HL-60/S4 (cell line): ENCODE results near the gene TMSB10.
"Not testable (repeated sequence)": the region's sequence is repeated elsewhere in the genome, so short reads cannot be mapped to it uniquely, and the experiment has no call there.

Experiments
- in situ Hi-C: fragments of 300-500 bp; cut with MboI; formaldehyde crosslinking; loops from 2 replicates; pipeline ENCODE4 v1.14.3; 2022; ENCODE audit warnings: low sequenced_read_pairs

The TMSB10 gene

DNA sequence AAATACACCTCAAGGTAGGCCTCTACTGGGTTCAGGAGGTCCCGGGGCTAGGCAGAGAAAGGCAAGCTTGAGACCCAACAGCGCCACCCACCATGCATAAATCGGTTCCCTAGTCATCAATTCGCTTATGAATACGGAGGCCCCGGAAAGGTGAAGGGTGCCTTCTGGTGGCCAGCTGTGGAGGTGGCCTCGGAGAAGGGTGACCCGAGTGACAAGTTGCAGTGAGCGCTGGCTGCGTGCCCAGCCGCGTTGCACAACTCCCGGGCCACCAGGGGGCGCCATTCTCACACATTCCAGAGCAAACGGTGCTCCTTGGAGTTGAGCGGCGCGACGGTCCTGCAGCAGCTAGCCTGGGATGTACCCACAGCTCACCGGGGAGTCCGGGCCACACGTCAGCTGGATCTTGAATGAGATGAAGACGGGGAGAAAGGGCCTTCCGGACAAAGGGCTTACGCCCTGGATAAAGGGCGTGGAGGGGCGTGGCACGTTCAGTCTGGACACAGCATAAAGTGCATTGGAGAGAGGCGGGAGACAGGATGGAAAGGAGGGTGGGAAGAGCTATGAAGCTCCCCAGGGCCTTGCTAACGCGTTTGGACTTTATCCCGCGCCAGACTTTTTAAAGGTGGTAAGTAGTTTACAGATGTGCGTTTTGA lies 20.4 kb downstream of the TMSB10 start:
- in situ Hi-C loops: loop anchor here (10.0 kb wide), 1 partner anchor 379 kb away; no protein-coding TSS in a partner anchor

DNA sequence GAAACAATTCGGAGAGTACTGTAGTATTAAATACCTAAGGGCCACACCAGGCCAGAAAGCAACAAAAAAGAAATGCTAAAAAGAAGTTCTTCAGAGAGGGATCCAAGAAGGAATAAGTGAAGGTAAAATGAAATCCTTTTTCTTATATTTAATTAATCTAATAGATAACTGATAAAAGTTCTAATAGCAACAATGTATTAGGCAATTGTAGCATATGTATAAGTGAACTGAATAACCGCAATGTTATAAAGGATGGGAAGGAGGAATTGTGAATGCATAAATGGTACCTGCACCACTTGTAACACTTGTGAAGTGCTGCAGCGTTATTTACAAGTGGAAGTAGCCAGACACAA lies 21.8 kb downstream of the TMSB10 start:
- in situ Hi-C loops: loop anchor here (10.0 kb wide), 1 partner anchor 378 kb away; no protein-coding TSS in a partner anchor

DNA sequence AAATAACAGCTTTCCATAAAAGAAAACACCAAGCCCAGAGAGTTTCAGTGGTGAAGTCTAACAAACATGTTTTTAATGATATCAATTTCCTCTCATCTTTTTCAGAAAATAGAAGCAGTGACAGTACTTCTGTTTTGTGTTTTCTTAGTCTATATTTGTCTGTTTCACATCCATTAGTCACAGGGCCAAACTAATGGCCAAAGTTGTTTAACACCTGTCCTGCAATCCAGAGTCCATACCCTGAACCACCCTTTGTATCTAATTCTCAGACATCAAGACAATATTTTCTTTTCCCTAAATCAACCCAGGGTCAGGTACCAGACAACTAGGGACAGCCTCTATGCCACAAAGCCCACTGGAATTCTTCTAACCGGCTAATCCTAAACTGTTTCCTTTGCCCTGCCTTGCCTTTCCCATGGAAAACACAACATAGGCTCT lies 25.9 kb downstream of the TMSB10 start:
- in situ Hi-C loops: no loop called here

DNA sequence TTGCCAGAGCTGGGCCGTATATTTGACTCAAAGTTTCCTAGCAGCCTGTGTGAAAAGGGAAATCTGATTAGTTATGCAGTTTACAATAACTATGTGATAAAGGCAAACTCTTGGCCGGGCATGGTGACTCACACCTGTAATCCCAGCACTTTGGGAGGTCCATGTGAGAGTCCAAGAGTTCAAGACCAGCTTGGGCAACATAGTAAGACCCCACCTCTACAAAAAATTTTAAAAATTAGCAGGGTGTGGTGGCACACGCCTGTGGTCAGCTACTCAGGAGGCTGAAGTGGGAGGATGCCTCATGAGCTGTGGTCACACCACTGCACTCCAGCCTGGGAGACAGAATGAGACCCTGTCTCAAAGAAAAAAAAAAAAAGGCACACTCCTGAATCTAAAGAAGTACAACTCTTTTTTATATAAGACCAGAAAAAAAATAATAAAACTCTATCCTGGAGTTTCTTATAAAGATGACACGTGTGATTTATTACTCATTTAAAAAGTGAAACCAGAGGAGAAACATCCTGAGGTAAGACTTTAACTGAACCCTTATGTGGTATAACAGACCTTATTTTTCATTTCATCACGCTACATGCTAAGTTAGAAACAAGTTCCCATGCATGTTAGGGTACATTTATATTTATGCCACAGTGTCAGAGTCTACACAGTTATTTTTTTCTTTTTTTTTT lies 32.9 kb downstream of the TMSB10 start:
- in situ Hi-C loops: no loop called here

DNA sequence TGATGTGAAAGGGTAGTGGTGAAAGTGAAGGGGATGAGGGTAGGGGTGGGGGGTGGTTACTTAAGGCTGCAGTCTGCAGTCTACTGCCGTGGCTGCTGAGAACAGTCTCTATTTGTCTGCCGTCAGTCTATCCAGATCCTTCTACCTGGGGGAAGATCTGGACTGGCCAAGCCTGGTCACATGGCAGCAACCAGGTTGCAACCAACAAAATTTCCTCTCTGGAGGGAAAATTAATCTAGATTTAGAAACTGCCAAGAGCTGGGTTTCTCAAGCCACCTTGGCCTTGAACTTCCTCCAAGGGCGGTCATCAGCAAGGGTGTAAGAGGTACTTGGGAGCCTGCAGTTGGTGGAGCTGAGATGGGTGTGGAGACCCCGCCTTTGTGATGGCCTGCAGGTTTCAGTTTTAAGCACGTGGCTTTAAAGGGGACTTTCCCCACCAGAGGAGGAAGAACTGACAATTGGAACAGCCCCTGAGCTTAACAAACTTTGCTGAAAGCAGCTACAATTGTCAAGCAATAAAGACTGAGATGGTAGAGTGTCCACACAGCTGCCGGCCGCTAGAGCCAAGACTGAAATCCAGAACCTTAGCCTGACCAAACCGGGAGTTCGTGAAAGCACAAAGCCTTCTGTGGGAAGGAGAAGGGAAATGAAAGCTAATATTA lies 34.1 kb downstream of the TMSB10 start:
- in situ Hi-C loops: no loop called here

DNA sequence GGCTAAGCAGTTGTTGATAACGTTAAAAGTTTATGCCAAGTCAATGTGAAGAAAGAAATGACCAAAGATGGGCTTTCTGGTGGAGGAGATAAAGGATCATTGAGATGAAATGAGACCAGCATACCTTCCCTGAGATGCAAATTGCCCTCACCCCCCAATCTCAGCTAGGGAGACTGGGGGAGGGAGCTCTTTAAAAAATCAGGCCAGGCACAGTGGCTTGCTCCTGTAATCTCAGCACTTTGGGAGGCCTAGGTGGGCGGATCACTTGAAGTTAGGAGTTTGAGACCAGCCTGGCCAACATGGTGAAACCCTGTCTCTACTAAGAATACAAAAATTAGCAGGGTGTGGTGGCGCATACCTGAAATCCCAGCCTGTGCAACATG lies 34.6 kb downstream of the TMSB10 start:
- in situ Hi-C loops: no loop called here

DNA sequence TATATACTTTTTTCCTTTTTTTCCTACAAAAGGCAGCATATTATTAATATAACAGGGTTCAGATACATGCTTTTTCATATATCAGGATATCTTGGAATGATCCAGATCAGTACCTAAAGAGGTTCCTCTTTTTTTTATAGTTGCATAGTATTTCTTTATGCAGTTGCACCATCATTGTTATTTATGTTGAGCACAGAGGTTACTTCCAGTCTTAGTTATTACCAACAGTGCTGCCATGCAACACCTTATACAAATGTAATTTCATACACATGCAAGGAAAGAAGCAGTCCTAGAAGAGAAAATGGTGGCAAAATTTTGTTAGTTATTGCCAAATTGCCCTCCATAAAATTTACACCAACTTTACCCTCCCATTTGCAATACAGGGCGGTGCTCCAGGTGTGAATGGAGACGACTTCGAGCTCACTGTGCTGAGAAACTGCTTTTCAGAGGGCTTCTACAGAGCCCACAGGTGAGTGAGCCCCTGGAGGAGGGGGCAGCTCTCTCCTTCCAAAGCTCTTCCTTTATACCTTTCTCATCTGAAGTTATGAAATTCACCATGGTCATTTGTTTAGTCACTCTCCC lies 35.5 kb downstream of the TMSB10 start:
- in situ Hi-C loops: no loop called here

DNA sequence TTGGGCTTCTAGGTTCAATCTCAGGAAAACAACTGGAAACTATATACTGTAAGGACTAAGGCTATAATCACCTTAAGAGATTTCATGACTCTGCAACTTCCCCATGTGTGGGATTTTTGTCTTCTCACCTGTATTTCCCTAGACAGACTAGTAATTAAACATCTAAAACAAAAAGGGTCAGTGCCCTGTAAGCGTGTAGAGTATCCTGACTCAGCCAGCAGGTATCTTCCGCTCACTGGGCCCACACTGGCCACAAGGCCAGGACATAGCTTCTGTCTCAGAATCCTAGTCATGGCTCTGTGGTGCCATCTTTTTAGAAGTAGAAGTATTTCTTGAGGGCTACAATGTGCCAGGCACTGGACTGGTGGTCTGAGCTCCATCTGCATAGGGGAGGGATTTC lies 36.7 kb downstream of the TMSB10 start:
- in situ Hi-C loops: no loop called here

DNA sequence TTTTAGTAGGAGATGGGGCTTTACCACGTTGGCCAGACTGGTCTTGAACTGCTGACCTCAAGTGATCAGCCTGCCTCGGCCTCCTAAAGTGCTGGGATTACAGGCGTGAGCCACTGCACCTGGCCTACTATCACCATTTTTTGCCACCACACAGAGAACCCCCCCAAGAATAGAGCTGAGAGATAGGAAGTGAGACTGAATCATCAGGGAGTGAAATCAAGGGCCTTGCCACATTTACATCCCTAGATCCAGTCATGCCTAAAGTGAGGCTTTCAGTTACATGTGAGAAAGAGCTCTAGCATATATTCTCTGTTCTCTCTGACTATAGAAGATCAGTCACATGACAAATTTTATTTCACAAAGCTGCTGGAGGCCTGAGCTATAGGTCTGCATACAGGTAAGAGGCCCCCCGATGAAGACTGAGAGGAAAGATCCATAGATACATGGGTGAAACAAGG lies 37.5 kb downstream of the TMSB10 start:
- in situ Hi-C loops: no loop called here

DNA sequence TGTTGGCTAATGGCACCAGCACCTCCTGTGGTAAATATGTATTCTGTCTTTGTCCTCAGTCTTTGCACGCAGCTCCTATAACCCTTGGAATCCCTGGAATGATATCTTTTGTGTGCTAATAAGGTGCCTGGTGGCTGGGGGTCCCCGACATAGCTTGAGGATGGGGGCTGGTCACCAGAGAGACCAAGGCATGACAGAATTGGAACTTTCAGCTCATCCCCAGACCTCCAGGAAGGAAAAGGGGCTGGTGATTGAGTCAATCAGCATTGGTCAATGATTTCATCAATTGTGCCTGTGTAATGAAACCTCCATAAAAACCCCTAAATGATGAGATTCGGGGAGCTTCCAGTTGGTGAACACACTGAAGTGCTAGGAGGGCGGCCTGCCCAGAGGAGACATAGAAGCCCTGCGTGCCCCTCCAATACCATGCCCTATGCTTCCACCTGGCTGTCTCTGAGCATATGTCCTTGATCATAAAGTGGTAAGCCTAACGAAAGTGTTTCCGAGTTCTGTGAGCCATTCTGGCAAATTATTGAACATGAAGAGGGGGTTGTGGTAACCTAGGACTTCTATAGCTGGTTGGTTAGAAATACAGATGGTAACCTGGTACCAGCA lies 38.9 kb downstream of the TMSB10 start:
- in situ Hi-C loops: no loop called here

DNA sequence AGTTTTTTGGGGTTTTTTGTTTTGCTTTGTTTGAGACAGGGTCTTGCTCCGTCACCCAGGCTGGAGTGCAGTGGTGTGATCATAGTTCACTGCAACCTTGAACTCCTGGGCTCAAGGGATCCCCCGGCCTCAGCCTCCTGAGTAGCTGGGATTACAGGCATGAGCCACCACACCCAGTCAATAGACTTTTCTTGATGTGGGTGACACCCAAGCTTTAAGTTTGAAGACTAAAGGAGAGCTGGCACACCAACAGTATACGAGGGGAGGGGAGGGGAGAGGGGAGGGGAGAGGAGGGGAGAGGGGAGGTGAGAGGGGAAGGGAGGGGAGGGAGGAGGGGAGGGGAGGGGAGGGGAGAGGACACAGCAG lies 40.4 kb downstream of the TMSB10 start:
- in situ Hi-C loops: not testable (repeated sequence)

DNA sequence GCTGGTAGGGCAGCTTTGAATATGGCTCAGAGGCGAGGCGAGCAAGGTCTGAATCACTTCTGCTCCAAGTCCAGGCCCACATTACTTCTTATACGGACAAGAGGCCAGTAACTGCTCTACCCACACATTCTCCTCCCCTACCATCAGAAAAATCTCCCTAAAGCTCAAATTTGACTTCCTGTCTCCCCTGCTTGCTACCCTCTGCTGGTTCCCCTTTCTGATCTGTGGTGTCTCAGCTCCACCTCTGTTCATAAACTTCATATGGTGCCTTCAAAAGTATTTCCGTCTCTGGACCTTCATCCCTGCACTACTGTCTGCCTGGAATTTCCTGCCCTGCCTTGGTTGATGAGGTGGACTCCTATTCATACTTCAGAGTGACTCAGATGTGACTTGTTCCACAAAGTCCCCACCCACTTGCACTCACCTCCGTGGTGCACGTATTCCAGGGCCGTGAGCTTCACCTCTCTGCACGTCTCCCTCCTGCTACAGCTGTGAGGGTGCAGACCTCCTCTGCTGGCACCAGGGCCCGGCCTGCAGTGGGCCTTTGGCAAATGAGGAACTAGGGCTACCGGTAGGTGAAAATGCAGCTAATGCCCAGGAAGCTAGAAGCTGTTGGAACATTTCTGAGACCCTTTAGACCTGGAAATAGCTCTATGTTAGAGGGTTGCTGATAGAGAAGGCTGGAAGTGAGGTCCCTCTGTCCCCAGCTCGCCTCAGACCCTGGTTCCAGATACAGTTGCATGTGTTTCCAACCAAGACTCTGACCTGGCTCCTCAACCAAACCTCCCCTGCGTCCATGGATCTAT lies 41.0 kb downstream of the TMSB10 start:
- in situ Hi-C loops: no loop called here

DNA sequence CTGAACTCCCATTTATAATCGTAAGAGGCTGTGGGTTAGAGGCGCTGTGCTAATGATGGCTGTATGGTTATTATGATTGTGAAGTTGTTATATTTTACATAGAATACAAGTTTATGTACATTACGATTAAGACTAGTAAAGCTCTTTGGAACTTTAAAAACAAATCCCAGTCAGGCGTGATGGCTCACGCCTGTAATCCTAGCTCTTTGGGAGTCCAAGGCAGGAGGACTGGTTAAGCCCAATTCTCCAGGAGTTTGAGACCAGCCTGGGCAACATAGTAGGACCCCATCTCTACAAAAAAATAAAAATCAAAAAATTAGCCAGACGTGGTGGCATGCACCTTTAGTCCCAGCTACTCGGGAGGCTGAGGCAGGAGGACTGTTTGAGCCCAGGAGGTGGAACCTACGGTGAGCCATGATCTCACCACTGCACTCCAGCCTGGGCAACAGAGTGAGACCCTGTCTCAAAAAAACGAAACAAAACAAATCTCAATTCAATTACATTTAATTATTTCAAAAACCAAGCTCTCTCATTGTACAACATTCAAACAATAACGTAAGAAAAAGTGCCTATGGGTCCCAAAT lies 41.6 kb downstream of the TMSB10 start:
- in situ Hi-C loops: no loop called here

DNA sequence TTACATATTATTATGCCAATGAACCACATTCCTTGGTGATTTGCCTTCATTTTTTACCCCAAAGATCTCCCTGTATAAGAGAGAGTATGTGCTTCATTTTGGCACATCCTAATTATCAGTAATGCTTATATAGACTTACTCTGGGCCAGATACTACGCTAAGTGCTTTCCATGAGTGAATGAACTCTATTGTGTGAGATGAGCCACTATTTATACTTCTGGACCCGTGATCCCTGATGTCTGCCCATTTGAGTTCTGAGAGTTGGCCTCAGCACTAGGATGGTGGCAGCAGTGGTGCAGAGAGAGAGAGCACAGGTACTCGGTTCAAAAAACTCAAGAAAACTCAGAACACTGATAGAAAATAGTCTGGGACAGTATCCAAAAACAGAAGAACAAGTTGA lies 48.1 kb downstream of the TMSB10 start:
- in situ Hi-C loops: no loop called here

DNA sequence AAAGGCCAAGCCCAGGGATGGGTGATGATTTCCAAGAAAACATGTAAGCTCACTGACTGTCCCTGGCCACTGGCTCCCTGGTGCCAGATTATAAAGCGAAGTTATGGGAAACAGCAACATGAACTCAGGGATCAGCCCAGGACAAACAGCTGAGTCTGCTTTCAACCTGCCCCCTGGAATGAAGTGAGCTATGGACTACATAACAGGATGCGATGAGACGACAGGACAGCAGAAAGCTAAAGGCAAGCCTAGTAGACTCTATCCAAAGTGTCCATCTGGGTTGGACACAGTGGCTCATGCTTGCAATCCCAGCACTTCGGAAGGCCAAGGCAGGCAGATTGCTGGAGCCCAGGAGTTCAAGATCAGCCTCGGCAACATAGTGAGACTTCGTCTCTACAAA lies 48.9 kb downstream of the TMSB10 start:
- in situ Hi-C loops: no loop called here
